ENCODE measurements around the gene ZNF280C.

GRCh38 chrX:130253916-130254315 lies 14.8 kb downstream of the ZNF280C start:
- TF ChIP-seq, protein P1, sequence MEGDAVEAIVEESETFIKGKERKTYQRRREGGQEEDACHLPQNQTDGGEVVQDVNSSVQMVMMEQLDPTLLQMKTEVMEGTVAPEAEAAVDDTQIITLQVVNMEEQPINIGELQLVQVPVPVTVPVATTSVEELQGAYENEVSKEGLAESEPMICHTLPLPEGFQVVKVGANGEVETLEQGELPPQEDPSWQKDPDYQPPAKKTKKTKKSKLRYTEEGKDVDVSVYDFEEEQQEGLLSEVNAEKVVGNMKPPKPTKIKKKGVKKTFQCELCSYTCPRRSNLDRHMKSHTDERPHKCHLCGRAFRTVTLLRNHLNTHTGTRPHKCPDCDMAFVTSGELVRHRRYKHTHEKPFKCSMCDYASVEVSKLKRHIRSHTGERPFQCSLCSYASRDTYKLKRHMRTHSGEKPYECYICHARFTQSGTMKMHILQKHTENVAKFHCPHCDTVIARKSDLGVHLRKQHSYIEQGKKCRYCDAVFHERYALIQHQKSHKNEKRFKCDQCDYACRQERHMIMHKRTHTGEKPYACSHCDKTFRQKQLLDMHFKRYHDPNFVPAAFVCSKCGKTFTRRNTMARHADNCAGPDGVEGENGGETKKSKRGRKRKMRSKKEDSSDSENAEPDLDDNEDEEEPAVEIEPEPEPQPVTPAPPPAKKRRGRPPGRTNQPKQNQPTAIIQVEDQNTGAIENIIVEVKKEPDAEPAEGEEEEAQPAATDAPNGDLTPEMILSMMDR (IDR thresholded peaks at IDR 0.05): no peak
- TF ChIP-seq EP300 (IDR thresholded peaks at IDR 0.05): no peak

All from tibial nerve (tissue), 4 donors.